GM19395 (cell line): Measurements from ENCODE around the gene DPYSL4.

Experiments used
- ATAC-seq: cut with Tn5 transposase; IDR thresholded peaks from one replicate; pipeline ENCODE4 v1.9.1; 2021; ENCODE audit warnings: mild to moderate bottlenecking, moderate library complexity; ENCODE audit not compliant: unreplicated experiment

The DPYSL4 gene

GRCh38 chr10:132225073-132225848 lies 38.5 kb downstream of the DPYSL4 start:
- ATAC-seq, result no peak

- ATAC-seq, result no peak
These were observed 39.1 kb downstream of the DPYSL4 start for GRCh38 chr10:132225849-132226205.

- ATAC-seq, result no peak
These were observed 40.0 kb downstream of the DPYSL4 start for GRCh38 chr10:132226586-132227405.

GRCh38 chr10:132227851-132228390 lies 41.2 kb downstream of the DPYSL4 start:
- no peak for ATAC-seq

GRCh38 chr10:132228616-132229015 lies 41.9 kb downstream of the DPYSL4 start:
- no peak for ATAC-seq

- no peak for ATAC-seq
These were observed 42.3 kb downstream of the DPYSL4 start for GRCh38 chr10:132229096-132229495.

- ATAC-seq, result no peak
These were observed 43.2 kb downstream of the DPYSL4 start for GRCh38 chr10:132229834-132230556.

GRCh38 chr10:132230557-132231210 lies 43.9 kb downstream of the DPYSL4 start:
- no peak for ATAC-seq

- ATAC-seq, result no peak
These were observed 44.9 kb downstream of the DPYSL4 start for GRCh38 chr10:132231656-132232022.

GRCh38 chr10:132232023-132232951 lies 45.5 kb downstream of the DPYSL4 start:
- no peak for ATAC-seq

- no peak for ATAC-seq
These were observed 46.2 kb downstream of the DPYSL4 start for GRCh38 chr10:132232981-132233380.

GRCh38 chr10:132233501-132234085 lies 46.8 kb downstream of the DPYSL4 start:
- ATAC-seq, result no peak

- ATAC-seq, result no peak
These were observed 48.1 kb downstream of the DPYSL4 start for GRCh38 chr10:132234860-132235259.

GRCh38 chr10:132236161-132236560 lies 49.4 kb downstream of the DPYSL4 start:
- ATAC-seq, result no peak

GRCh38 chr10:132236881-132237280 lies 50.1 kb downstream of the DPYSL4 start:
- ATAC-seq, result no peak

- no peak for ATAC-seq
These were observed 50.6 kb downstream of the DPYSL4 start for GRCh38 chr10:132237396-132237795.

GRCh38 chr10:132237871-132238270 lies 51.1 kb downstream of the DPYSL4 start:
- no peak for ATAC-seq

- ATAC-seq, result no peak
These were observed 51.8 kb downstream of the DPYSL4 start for GRCh38 chr10:132238371-132239125.
